ENCODE measurements around the gene EMILIN2.
"Not testable (repeated sequence)": the region's sequence is repeated elsewhere in the genome, so short reads cannot be mapped to it uniquely, and the experiment has no call there.

EMILIN2 gene

GRCh38 chr18:2845172-2845571 lies 1.6 kb upstream of the EMILIN2 start:
- no peak for DNase-seq (ENCODE audit: low read depth)

GRCh38 chr18:2847317-2848246 lies 776 bp downstream of the EMILIN2 start:
- DNase-seq (ENCODE audit: low read depth) = peak; percentile 5

DNA sequence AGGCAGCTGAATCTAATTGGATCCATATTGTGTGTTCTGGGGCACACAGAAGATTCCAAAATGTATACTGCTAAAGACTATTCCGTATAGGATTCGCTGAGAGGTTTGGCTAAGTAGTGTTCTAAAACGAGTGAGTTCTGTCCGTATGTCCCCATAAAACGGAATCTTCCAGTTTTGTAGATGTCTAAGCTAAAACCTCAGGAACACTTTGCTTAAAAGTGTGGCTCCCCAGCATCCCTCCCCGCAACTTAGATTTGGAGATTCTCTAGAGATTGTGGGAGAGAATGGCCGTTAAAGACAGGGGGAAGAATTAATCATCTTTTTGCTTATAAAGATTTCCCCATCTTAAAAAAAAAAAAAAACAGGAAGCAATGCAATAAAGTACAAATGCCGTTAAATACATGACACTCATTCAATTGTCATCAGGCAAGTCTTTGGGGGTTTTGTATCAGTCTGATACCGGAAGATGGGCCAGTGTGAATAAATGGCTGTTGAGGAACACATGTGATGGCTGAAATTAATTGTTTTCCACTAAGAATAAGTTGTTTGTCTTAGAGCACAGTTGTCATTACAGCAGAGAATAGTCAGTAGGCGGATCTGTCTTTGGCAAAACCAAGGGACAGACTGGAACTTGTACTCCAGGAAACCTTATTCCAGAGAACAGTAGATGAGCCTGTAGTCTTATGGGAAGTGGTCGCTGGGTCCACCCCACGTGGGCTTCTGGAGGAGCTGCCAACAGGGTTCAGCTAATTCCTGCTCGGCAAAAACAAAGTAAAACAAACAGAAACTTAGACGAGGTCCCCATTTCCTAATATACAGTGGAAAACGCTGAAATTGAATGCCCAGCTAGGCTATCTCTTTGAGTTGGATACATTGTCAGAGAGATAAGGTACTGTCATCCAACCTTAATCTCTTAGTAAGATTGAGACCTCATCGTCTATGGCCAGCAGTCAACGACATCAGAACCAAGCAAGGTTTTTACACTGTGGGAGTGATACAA lies 1.7 kb downstream of the EMILIN2 start:
- no peak for DNase-seq (ENCODE audit: low read depth)

DNA sequence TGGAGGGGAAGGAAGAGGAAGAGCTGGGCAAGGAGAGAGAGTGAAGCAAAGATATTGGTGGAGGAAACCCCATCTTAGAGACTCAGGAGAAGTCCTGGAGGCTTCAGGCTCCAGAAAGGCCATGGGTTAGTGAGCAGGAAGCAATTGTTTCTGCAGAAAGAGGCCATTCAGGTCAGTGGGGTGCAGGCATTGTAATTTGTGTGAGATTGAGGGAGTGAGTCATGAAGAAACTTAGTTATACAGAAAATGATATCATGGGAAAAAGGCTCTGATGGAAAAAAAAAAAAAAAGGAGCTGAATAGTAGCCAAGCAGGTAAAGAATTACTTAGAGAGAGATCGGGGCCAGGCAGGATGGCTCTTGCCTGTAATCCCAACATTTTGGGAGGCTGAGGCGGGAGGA lies 4.0 kb downstream of the EMILIN2 start:
- no peak for DNase-seq (ENCODE audit: low read depth)

DNA sequence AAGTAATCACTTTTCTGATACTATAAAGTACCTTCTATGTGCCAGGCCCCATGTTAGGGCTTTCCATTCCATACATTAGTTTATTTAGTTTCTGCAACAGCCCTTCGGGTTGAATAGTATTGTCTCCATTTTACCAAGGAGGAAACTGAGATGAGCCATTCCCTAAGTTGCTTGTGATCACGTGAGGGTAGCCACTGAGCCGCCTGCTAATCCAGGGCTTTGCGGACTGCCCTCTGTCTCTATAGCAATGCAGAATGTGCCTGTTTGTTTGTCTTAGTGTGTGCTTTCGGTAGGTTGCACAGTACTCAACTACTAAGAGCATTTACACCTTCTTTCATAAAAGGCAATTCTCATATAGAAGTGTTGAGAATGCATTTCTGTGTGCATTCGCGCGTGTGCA lies 5.0 kb downstream of the EMILIN2 start:
- no peak for DNase-seq (ENCODE audit: low read depth)

DNA sequence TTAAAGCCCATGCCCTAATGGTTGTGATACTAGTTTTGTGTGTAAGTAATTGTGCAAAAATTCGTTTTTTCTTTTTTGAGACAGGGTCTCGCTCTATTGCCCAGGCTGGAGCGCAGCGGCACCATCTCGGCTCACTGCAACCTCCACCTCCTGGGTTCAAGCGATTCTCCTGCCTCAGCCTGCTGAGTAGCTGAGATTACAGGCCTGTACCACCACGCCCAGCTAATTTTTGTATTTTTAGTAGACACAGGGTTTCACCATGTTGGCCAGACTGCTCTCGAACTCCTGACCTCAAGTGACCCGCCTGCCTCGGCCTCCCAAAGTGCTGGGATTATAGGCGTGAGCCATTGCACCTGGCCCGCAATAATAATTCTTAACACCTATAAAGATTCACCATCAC lies 5.7 kb downstream of the EMILIN2 start:
- not testable (repeated sequence) for DNase-seq (ENCODE audit: low read depth)

DNA sequence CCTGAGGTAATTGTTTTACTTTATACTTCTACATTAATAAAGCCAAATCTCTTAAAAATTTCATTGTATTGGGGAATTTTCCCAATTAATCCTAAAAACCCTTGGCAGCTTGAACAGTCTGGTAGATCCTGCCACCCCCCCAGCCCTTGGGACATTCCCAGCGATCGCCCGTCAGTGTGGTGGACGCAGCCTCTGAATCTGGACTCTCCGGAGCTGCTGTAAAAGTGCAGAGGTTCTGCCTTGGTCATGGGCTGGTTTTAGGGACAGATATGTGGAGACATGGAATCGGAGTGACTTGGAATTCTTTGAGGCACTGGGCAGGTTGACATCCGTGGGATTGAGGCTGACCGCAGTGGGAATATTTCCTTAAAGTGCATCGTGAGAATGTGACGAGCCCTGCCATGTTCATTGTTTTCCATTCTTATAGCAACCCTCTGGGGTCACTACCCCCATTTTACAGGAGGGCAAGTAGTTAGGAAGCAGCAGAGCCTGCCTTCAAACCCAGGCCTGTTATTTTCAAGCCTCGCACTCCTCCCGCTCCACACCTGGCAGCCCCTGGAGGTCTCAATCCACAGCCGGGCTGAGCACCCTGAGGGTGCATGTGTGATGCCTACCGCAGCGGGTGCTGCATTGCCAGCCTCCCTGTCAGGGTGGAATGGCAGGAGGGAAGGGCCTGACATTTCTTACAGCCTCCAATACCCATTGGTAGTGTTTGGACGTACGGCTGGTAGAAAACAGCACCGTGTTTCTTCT lies 6.5 kb downstream of the EMILIN2 start:
- DNase-seq (ENCODE audit: low read depth) = no peak

- DNase-seq (ENCODE audit: low read depth) = no peak
Observed at GRCh38 chr18:2853926-2854664, 7.3 kb downstream of the EMILIN2 start.

DNA sequence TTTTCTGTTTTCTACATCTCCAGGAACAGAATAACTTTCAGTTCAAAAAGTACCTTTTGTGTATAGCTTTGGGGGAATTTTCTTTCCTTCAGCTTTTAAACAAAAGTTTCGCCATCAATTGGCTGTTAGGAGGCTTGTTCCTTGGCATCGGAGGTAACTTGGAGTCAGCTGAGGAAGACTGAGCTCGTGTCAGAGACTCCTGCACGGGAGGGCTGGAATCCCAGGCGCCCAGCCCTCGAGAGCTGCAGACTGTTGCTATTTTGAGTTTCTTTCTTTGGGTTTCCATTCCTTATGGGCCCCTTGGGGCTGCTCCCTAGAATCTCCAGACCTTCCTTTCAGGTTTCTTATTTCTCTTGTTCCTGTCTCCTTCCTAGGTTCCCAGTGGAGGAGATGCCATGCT lies 8.1 kb downstream of the EMILIN2 start:
- no peak for DNase-seq (ENCODE audit: low read depth)

- no peak for DNase-seq (ENCODE audit: low read depth)
Observed at GRCh38 chr18:2855560-2856350, 8.9 kb downstream of the EMILIN2 start.

- DNase-seq (ENCODE audit: low read depth) = no peak
Observed at GRCh38 chr18:2856547-2857170, 9.9 kb downstream of the EMILIN2 start.

- DNase-seq (ENCODE audit: low read depth) = no peak
Observed at GRCh38 chr18:2857491-2858131, 10.8 kb downstream of the EMILIN2 start.

GRCh38 chr18:2860397-2860796 lies 13.6 kb downstream of the EMILIN2 start:
- not testable (repeated sequence) for DNase-seq (ENCODE audit: low read depth)

DNA sequence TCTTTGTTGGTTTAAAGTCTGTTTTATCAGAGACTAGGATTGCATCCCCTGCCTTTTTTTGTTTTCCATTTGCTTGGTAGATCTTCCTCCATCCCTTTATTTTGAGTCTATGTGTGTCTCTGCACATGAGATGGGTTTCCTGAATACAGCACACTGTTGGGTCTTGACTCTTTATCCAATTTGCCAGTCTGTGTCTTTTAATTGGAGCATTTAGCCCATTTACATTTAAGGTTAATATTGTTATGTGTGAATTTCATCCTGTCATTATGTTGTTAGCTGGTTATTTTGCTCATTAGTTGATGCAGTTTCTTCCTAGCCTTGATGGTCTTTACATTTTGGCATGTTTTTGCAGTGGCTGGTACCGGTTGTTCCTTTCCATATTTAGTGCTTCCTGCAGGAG lies 17.2 kb downstream of the EMILIN2 start:
- DNase-seq (ENCODE audit: low read depth) = not testable (repeated sequence)

- DNase-seq (ENCODE audit: low read depth) = not testable (repeated sequence)
Observed at GRCh38 chr18:2866465-2866864, 19.7 kb downstream of the EMILIN2 start.

- DNase-seq (ENCODE audit: low read depth) = no peak
Observed at GRCh38 chr18:2869207-2869606, 22.4 kb downstream of the EMILIN2 start.

GRCh38 chr18:2871111-2871720 lies 24.4 kb downstream of the EMILIN2 start:
- DNase-seq (ENCODE audit: low read depth) = no peak

- no peak for DNase-seq (ENCODE audit: low read depth)
Observed at GRCh38 chr18:2872095-2872494, 25.3 kb downstream of the EMILIN2 start.

GRCh38 chr18:2874765-2875164 lies 28.0 kb downstream of the EMILIN2 start:
- DNase-seq (ENCODE audit: low read depth) = no peak

Measured in activated T-helper 9 cell treated with anti-CD3 and anti-CD28 coated beads, Interleukin-2, amount 50 U/mL, for 16 hours (primary cell).